Occipital lobe (tissue), 2 donors: ENCODE results near the gene METAP1D. TPM values are rescaled to one million over a fixed set of nuclear protein-coding genes. Genes with fewer than 3 reads are reported as not detected.
"Not testable (repeated sequence)": the region's sequence is repeated elsewhere in the genome, so short reads cannot be mapped to it uniquely, and the experiment has no call there.

Source experiments
- DNase-seq: peaks from one replicate; lab custom pipeline; 2025; lab: John Stamatoyannopoulos, UW
- total RNA-seq: library from RNA; depleted of rRNA; stranded (reverse); fragments of >200 nt; gene quantifications from one replicate; pipeline ENCODE4 v1.2.3, GENCODE V29; 2014

Gene METAP1D
- total RNA-seq: 9.5 TPM

- peak; percentile 91 for DNase-seq
Measured at GRCh38 chr2:171999604-172000469, at the start of gene METAP1D. METAP1D (plus strand) TSS chr2:171999953; CDS start chr2:171999970, 17 bp downstream.

GRCh38 chr2:171952276-171952675 is 47.5 kb upstream of the METAP1D start:
- no peak for DNase-seq

- DNase-seq: no peak
Measured at GRCh38 chr2:171952748-171953147, 47.0 kb upstream of the METAP1D start.

GRCh38 chr2:171956135-171956825 is 43.5 kb upstream of the METAP1D start:
- DNase-seq: no peak

- DNase-seq: no peak
Measured at GRCh38 chr2:171957061-171957460, 42.7 kb upstream of the METAP1D start.

- DNase-seq: no peak
Measured at GRCh38 chr2:171958475-171958874, 41.3 kb upstream of the METAP1D start.

GRCh38 chr2:171959998-171960397 is 39.8 kb upstream of the METAP1D start:
- DNase-seq: no peak

GRCh38 chr2:171960570-171960969 is 39.2 kb upstream of the METAP1D start:
- no peak for DNase-seq

- DNase-seq: no peak
Measured at GRCh38 chr2:171963198-171963597, 36.6 kb upstream of the METAP1D start.

GRCh38 chr2:171964308-171964707 is 35.4 kb upstream of the METAP1D start:
- no peak for DNase-seq

GRCh38 chr2:171965238-171965637 is 34.5 kb upstream of the METAP1D start:
- DNase-seq: no peak

- no peak for DNase-seq
Measured at GRCh38 chr2:171965661-171966060, 34.1 kb upstream of the METAP1D start.

- DNase-seq: no peak
Measured at GRCh38 chr2:171966235-171966634, 33.5 kb upstream of the METAP1D start.

GRCh38 chr2:171966688-171967087 is 33.1 kb upstream of the METAP1D start:
- no peak for DNase-seq

- no peak for DNase-seq
Measured at GRCh38 chr2:171968509-171968908, 31.2 kb upstream of the METAP1D start.

- no peak for DNase-seq
Measured at GRCh38 chr2:171972329-171972982, 27.3 kb upstream of the METAP1D start.

GRCh38 chr2:171979103-171979502 is 20.6 kb upstream of the METAP1D start:
- DNase-seq: no peak

GRCh38 chr2:171983924-171984323 is 15.8 kb upstream of the METAP1D start:
- DNase-seq: not testable (repeated sequence)

- DNase-seq: no peak
Measured at GRCh38 chr2:171985076-171985475, 14.7 kb upstream of the METAP1D start.

GRCh38 chr2:171986778-171987177 is 13.0 kb upstream of the METAP1D start:
- no peak for DNase-seq

- no peak for DNase-seq
Measured at GRCh38 chr2:171991027-171991426, 8.7 kb upstream of the METAP1D start.

- DNase-seq: no peak
Measured at GRCh38 chr2:171995586-171995985, 4.2 kb upstream of the METAP1D start.
